Mucosa of gallbladder (tissue), 1 donor: ENCODE measurements around the gene PLS3. TPM values are rescaled to one million over a fixed set of nuclear protein-coding genes. Genes with fewer than 3 reads are reported as not detected.

Source experiments
- DNase-seq: peaks from one replicate; pipeline ENCODE4 v3.0.0-alpha.2; 2020; ENCODE audit warnings: low spot score
- total RNA-seq: library from RNA; stranded (reverse); gene quantifications from one replicate; pipeline ENCODE4 v1.2.1, GENCODE V29; 2021
- donor health status: DM: no; HTN: no; CAD: no.

Gene PLS3
- total RNA-seq, 1 donor from 2014 or later, result 88.2 TPM

- no peak for DNase-seq
Measured at GRCh38 chrX:115571712-115572111, 10.7 kb downstream of the PLS3 start.

GRCh38 chrX:115573185-115573584 is 12.2 kb downstream of the PLS3 start:
- no peak for DNase-seq

GRCh38 chrX:115576676-115577075 is 15.7 kb downstream of the PLS3 start:
- DNase-seq, result no peak

- no peak for DNase-seq
Measured at GRCh38 chrX:115579327-115579726, 18.4 kb downstream of the PLS3 start.

- no peak for DNase-seq
Measured at GRCh38 chrX:115579786-115580294, 18.9 kb downstream of the PLS3 start.

GRCh38 chrX:115581759-115582615 is 21.0 kb downstream of the PLS3 start:
- DNase-seq, result no peak

- no peak for DNase-seq
Measured at GRCh38 chrX:115582616-115583495, 21.9 kb downstream of the PLS3 start.

- no peak for DNase-seq
Measured at GRCh38 chrX:115583496-115584004, 22.6 kb downstream of the PLS3 start.

GRCh38 chrX:115584696-115585095 is 23.7 kb downstream of the PLS3 start:
- no peak for DNase-seq

GRCh38 chrX:115588179-115588578 is 27.2 kb downstream of the PLS3 start:
- no peak for DNase-seq

GRCh38 chrX:115589419-115589818 is 28.4 kb downstream of the PLS3 start:
- no peak for DNase-seq

GRCh38 chrX:115591420-115591819 is 30.4 kb downstream of the PLS3 start:
- DNase-seq, result no peak

- DNase-seq, result no peak
Measured at GRCh38 chrX:115591856-115592842, 31.2 kb downstream of the PLS3 start.

- DNase-seq, result no peak
Measured at GRCh38 chrX:115592997-115593734, 32.2 kb downstream of the PLS3 start.

GRCh38 chrX:115595049-115595448 is 34.1 kb downstream of the PLS3 start:
- no peak for DNase-seq

GRCh38 chrX:115598556-115598955 is 37.6 kb downstream of the PLS3 start:
- no peak for DNase-seq

GRCh38 chrX:115602308-115602707 is 41.3 kb downstream of the PLS3 start:
- DNase-seq, result no peak

GRCh38 chrX:115602729-115603389 is 41.9 kb downstream of the PLS3 start:
- no peak for DNase-seq

GRCh38 chrX:115603534-115604074 is 42.6 kb downstream of the PLS3 start:
- no peak for DNase-seq

GRCh38 chrX:115606861-115607260 is 45.9 kb downstream of the PLS3 start:
- no peak for DNase-seq
